SK-N-SH (cell line): ENCODE data around the gene COL4A3. TPM values are rescaled to one million over a fixed set of nuclear protein-coding genes. Genes with fewer than 3 reads are reported as not detected.

Source experiments
- CTCF ChIA-PET: fragments of 300-600, 350-600 bp; formaldehyde crosslinking; extraction: SDS; loops from one replicate; lab custom pipeline; 2021; lab: Yijun Ruan, JAX
- POLR2A ChIA-PET: fragments of 350-600 bp; sonication (Branson Sonifier 250); formaldehyde crosslinking; extraction: SDS; loops from one replicate; lab custom pipeline; 2020; ENCODE audit warnings: antibody characterized with exemption, inconsistent platforms; lab: Yijun Ruan, JAX
- DNase-seq: peaks from one replicate; pipeline ENCODE4 v3.0.0; 2012
- H2AFZ ChIP-seq: fragments of 200-600 bp; sonication (generic); 2 replicates; pipeline ENCODE4 v1.8.1; 2016; ENCODE audit warnings: antibody characterized with exemption, mild to moderate bottlenecking, low read depth
- H3F3A ChIP-seq: fragments of 200-600 bp; sonication (generic); replicated peaks from 2 replicates; pipeline ENCODE3; 2016; ENCODE audit warnings: antibody characterized with exemption, mild to moderate bottlenecking; ENCODE audit not compliant: insufficient read depth
- H3K27ac ChIP-seq, 2 experiments: fragments of 200-500 bp in 1 of 2; fragments of 200-600 bp in 1 of 2; sonication (Bioruptor generic) in 1 of 2; sonication (generic), shearing (Covaris generic) in 1 of 2; 2 replicates each; pipeline versions ENCODE4 v1.5.1 to v1.6.1; 2014 to 2016; ENCODE audit warnings: low read depth in 2 of 2, inconsistent platforms in 1 of 2, low read length in 1 of 2, mild to moderate bottlenecking in 1 of 2, mixed read lengths in 1 of 2
- H3K27me3 ChIP-seq: fragments of 200-600 bp; sonication (generic), shearing (Covaris generic); 2 replicates; pipeline ENCODE4 v1.6.1; 2016; ENCODE audit warnings: mixed run types; ENCODE audit not compliant: insufficient read depth
- H3K36me3 ChIP-seq, 2 experiments: fragments of 200-500 bp in 1 of 2; fragments of 200-600 bp in 1 of 2; sonication (Bioruptor generic) in 1 of 2; sonication (generic) in 1 of 2; replicated peaks in 1 of 2; 2 replicates each; pipeline versions ENCODE3 to v1.5.1; 2014 to 2016; ENCODE audit warnings: low read length in 1 of 2, mild to moderate bottlenecking in 1 of 2; ENCODE audit not compliant: insufficient read depth in 2 of 2, control insufficient read depth in 1 of 2
- H3K4me1 ChIP-seq, 2 experiments: fragments of 200-500 bp in 1 of 2; fragments of 200-600 bp in 1 of 2; sonication (Bioruptor generic) in 1 of 2; sonication (generic), shearing (Covaris generic) in 1 of 2; 2 replicates each; pipeline versions ENCODE4 v1.5.1 to v1.6.1; 2014 to 2016; ENCODE audit warnings: low read depth in 1 of 2, low read length in 1 of 2, mixed run types in 1 of 2; ENCODE audit not compliant: insufficient read depth in 2 of 2, control insufficient read depth in 1 of 2
- H3K4me2 ChIP-seq: fragments of 200-600 bp; sonication (generic), shearing (Covaris generic); 2 replicates; pipeline ENCODE4 v1.6.1; 2017; ENCODE audit warnings: mixed run types
- H3K4me3 ChIP-seq, 2 experiments: fragments of 200-500 bp in 1 of 2; fragments of 200-600 bp in 1 of 2; sonication (Bioruptor generic) in 1 of 2; sonication (generic), shearing (Covaris generic) in 1 of 2; 2 replicates each; pipeline versions ENCODE4 v1.5.1 to v1.8.1; 2014 to 2016; ENCODE audit warnings: low read depth in 2 of 2, inconsistent platforms in 1 of 2, low read length in 1 of 2, mild to moderate bottlenecking in 1 of 2, mixed read lengths in 1 of 2, moderate library complexity in 1 of 2
- H3K79me2 ChIP-seq: fragments of 200-600 bp; sonication (generic); 2 replicates; pipeline ENCODE4 v1.8.1; 2017; ENCODE audit warnings: mild to moderate bottlenecking; ENCODE audit not compliant: insufficient read depth
- H3K9ac ChIP-seq: fragments of 200-600 bp; sonication (generic); 2 replicates; pipeline ENCODE4 v1.6.1; 2017; ENCODE audit warnings: mixed run types
- H3K9me2 ChIP-seq: fragments of 200-600 bp; sonication (generic); 2 replicates; pipeline ENCODE4 v1.6.1; 2017; ENCODE audit warnings: mixed run types
- H3K9me3 ChIP-seq: fragments of 200-600 bp; sonication (generic); 2 replicates; pipeline ENCODE4 v1.6.1; 2017; ENCODE audit warnings: mixed run types, mild to moderate bottlenecking, moderate library complexity
- H4K20me1 ChIP-seq: fragments of 200-600 bp; sonication (generic); 2 replicates; pipeline ENCODE4 v1.6.1; 2017; ENCODE audit warnings: mild to moderate bottlenecking, mixed run types; ENCODE audit not compliant: insufficient read depth
- ELF1 ChIP-seq: IDR thresholded peaks from 2 replicates; pipeline ENCODE4 v1.4.0; 2012
- EZH2phosphoT487 ChIP-seq: fragments of 200-600 bp; sonication (generic); IDR thresholded peaks from 2 replicates; pipeline ENCODE4 v1.6.1; 2017; ENCODE audit warnings: low read depth, mixed run types, mild to moderate bottlenecking, antibody characterized with exemption, moderate library complexity, borderline replicate concordance
- FOXJ3 ChIP-seq: sonication (generic); formaldehyde crosslinking; IDR thresholded peaks from 2 replicates; pipeline ENCODE4 v1.5.1; 2020; ENCODE audit warnings: mild to moderate bottlenecking, missing genetic modification reagents
- FOXM1 ChIP-seq: IDR thresholded peaks from 2 replicates; pipeline ENCODE4 v1.4.0; 2012; ENCODE audit warnings: low read depth, mild to moderate bottlenecking
- GABPA ChIP-seq: IDR thresholded peaks from 2 replicates; pipeline ENCODE4 v1.4.0; 2012; ENCODE audit warnings: low read depth, mild to moderate bottlenecking
- GATA2 ChIP-seq: sonication (generic); formaldehyde crosslinking; IDR thresholded peaks from 2 replicates; pipeline ENCODE4 v1.5.0; 2020; ENCODE audit warnings: mild to moderate bottlenecking, missing genetic modification reagents
- MEF2A ChIP-seq: IDR thresholded peaks from 2 replicates; pipeline ENCODE4 v1.4.0; 2012; ENCODE audit warnings: low read depth, borderline replicate concordance
- MXI1 ChIP-seq: IDR thresholded peaks from 2 replicates; pipeline ENCODE4 v1.6.1; 2012; ENCODE audit warnings: mild to moderate bottlenecking, low read depth, low read length, improper control_type of control experiment
- NFIC ChIP-seq: IDR thresholded peaks from 2 replicates; pipeline ENCODE4 v1.4.0; 2012; ENCODE audit warnings: borderline replicate concordance
- RAD21 ChIP-seq: IDR thresholded peaks from 2 replicates; pipeline ENCODE4 v1.6.1; 2012; ENCODE audit warnings: mild to moderate bottlenecking, low read length
- SIN3A ChIP-seq: IDR thresholded peaks from 2 replicates; pipeline ENCODE4 v1.6.1; 2012; ENCODE audit warnings: low read depth, mild to moderate bottlenecking, low read length, moderate library complexity, borderline replicate concordance
- SMC3 ChIP-seq: IDR thresholded peaks from 2 replicates; pipeline ENCODE4 v1.6.1; 2012; ENCODE audit warnings: low read depth, low read length, improper control_type of control experiment
- TAF1 ChIP-seq: IDR thresholded peaks from 2 replicates; pipeline ENCODE4 v1.6.1; 2012; ENCODE audit warnings: low read depth, mild to moderate bottlenecking, low read length, moderate library complexity, borderline replicate concordance
- TCF12 ChIP-seq: IDR thresholded peaks from 2 replicates; pipeline ENCODE4 v1.4.0; 2012
- TEAD4 ChIP-seq: IDR thresholded peaks from 2 replicates; pipeline ENCODE4 v1.4.0; 2012; ENCODE audit warnings: mild to moderate bottlenecking, borderline replicate concordance; ENCODE audit not compliant: insufficient read depth
- USF2 ChIP-seq: fragments of 150-350 bp; IDR thresholded peaks from 2 replicates; pipeline ENCODE4 v1.6.1; 2017; ENCODE audit warnings: antibody characterized with exemption, low read length, low read depth, borderline replicate concordance
- YY1 ChIP-seq: IDR thresholded peaks from 2 replicates; pipeline ENCODE4 v1.4.0; 2012; ENCODE audit warnings: low read depth, mild to moderate bottlenecking
- WGBS: methylation state at CpG from one replicate; pipeline ENCODE4 v1.1.6; 2017; ENCODE audit warnings: low lambda C conversion rate; 5-methylcytosine and 5-hydroxymethylcytosine counted together
- polyA plus RNA-seq, 3 experiments: library from polyadenylated mRNA; depleted of rRNA; stranded (reverse); fragments of >200 nt; gene quantifications; 2 replicates each; pipeline ENCODE4 v1.2.3, GENCODE V29; 2012
- TF ChIP-seq, protein P1 (sequence below): IDR thresholded peaks from 2 replicates; pipeline ENCODE4 v1.4.0; 2012; ENCODE audit warnings: low read depth, borderline replicate concordance

COL4A3 gene
- polyA plus RNA-seq, 1 of the 3 experiments (the other 2 are of a cell fraction), result not detected

GRCh38 chr2:227186751-227187150 is 22.3 kb downstream of the COL4A3 start:
- Histone ChIP-seq H3K79me2 (no peaks in the 10 kb centered on the region), H3K4me2 (no peak overlapping the region), H3K9ac (no peak overlapping the region), H3K9me2 (no peaks in the 10 kb centered on the region), H4K20me1 (no peaks in the 10 kb centered on the region), H3K27me3 (no peaks in the 10 kb centered on the region), H3K4me1 (no peaks in the 10 kb centered on the region; a peak in 2 of 4 replicates), H3F3A (no peaks in the 10 kb centered on the region), H3K4me3 (no peak overlapping the region), H3K9me3 (no peaks in the 10 kb centered on the region), H3K36me3 (no peaks in the 10 kb centered on the region), H3K27ac (no peak overlapping the region), H2AFZ (no peak overlapping the region)
- CTCF ChIA-PET, result interaction anchor here (2.4 kb wide), 1 partner anchor 51 kb away, joined by 9 read pairs; no protein-coding TSS in a partner anchor
- POLR2A ChIA-PET, result no interaction called here
- no peak for DNase-seq
- 11% methylated on average over 1 of the region's 1 CpG for WGBS
- TF ChIP-seq SIN3A (no peak), GATA2 (no peak), GABPA (no peak), MEF2A (no peak), FOXJ3 (no peak), ELF1 (no peak), YY1 (no peak), MXI1 (no peak), SMC3 (no peak), NFIC (no peak), RAD21 (no peak), FOXM1 (no peak), TCF12 (no peak), TEAD4 (no peak), EZH2phosphoT487 (no peak), TAF1 (no peak), USF2 (no peak)
- TF ChIP-seq, protein P1, sequence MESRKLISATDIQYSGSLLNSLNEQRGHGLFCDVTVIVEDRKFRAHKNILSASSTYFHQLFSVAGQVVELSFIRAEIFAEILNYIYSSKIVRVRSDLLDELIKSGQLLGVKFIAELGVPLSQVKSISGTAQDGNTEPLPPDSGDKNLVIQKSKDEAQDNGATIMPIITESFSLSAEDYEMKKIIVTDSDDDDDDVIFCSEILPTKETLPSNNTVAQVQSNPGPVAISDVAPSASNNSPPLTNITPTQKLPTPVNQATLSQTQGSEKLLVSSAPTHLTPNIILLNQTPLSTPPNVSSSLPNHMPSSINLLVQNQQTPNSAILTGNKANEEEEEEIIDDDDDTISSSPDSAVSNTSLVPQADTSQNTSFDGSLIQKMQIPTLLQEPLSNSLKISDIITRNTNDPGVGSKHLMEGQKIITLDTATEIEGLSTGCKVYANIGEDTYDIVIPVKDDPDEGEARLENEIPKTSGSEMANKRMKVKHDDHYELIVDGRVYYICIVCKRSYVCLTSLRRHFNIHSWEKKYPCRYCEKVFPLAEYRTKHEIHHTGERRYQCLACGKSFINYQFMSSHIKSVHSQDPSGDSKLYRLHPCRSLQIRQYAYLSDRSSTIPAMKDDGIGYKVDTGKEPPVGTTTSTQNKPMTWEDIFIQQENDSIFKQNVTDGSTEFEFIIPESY, result no peak
